Small intestine (tissue), 7 donors: ENCODE results near the gene IWS1. TPM values are rescaled to one million over a fixed set of nuclear protein-coding genes. Genes with fewer than 3 reads are reported as not detected.

Experiments used
- DNase-seq, 2 donors: peaks; one replicate each; pipeline versions ENCODE4 v3.0.0 to v3.0.0-alpha.2; 2013
- FAIRE-seq: peaks from 2 replicates; lab custom pipeline; 2012; peaks lifted over from hg19 to GRCh38; lab: Jason Lieb, UNC
- H3K27ac ChIP-seq, 3 donors: one replicate each; pipeline ENCODE4 v1.5.1; 2013; ENCODE audit warnings: low read length in 2 of 3, mild to moderate bottlenecking in 2 of 3, control low read depth in 1 of 3, inconsistent platforms in 1 of 3, low read depth in 1 of 3, moderate library complexity in 1 of 3
- H3K27me3 ChIP-seq, 3 donors: one replicate each; pipeline ENCODE4 v1.6.1; 2013; ENCODE audit warnings: low read length in 3 of 3, inconsistent platforms in 1 of 3; ENCODE audit not compliant: control insufficient read depth in 3 of 3, insufficient read depth in 3 of 3
- H3K36me3 ChIP-seq, 3 donors: one replicate each; pipeline ENCODE4 v1.6.1; 2013; ENCODE audit warnings: low read length in 3 of 3, inconsistent platforms in 1 of 3, low read depth in 1 of 3, mild to moderate bottlenecking in 1 of 3, moderate library complexity in 1 of 3; ENCODE audit not compliant: control insufficient read depth in 3 of 3, insufficient read depth in 2 of 3
- H3K4me1 ChIP-seq, 3 donors: one replicate each; pipeline ENCODE4 v1.6.1; 2013; ENCODE audit warnings: low read length in 2 of 3, inconsistent platforms in 1 of 3, low read depth in 1 of 3, mild to moderate bottlenecking in 1 of 3, moderate library complexity in 1 of 3; ENCODE audit not compliant: control insufficient read depth in 3 of 3, insufficient read depth in 2 of 3
- H3K4me3 ChIP-seq, 3 donors: one replicate each; pipeline ENCODE4 v1.5.1; 2013; ENCODE audit warnings: low read length in 3 of 3, control low read depth in 1 of 3, inconsistent platforms in 1 of 3, low read depth in 1 of 3, mild to moderate bottlenecking in 1 of 3, moderate library complexity in 1 of 3
- H3K9me3 ChIP-seq, 2 donors: one replicate each; pipeline ENCODE4 v1.6.1; 2013; ENCODE audit warnings: low read depth in 1 of 2, low read length in 1 of 2; ENCODE audit not compliant: control insufficient read depth in 2 of 2, insufficient read depth in 1 of 2
- WGBS, 3 donors: extraction: QIAGEN DNeasy Blood & Tissue Kit; methylation state at CpG; one replicate each; pipeline ENCODE4 v1.1.7; 2013; 5-methylcytosine and 5-hydroxymethylcytosine counted together
- polyA plus RNA-seq, 4 donors: library from polyadenylated mRNA; stranded (reverse) in 3 of 4; unstranded in 1 of 4; fragments of 200-250 nt in 3 of 4; fragments of 120-200 nt in 1 of 4; gene quantifications; one replicate each; pipeline versions ENCODE4 v1.2.1 to v1.2.3, GENCODE V29; 2013
- donor health status: healthy with polysubstance abuse.
- donor health status: control.
- donor health status: control.
- donor health status: Bipolar disorder and iron deficiency.
- donor health status: healthy.

Gene IWS1
- polyA plus RNA-seq, 4 donors, result 23.3 to 53.0 (median 47.8) TPM

- Histone ChIP-seq H3K27ac (no peak overlapping the region), H3K27me3 (no peaks in the 10 kb centered on the region), H3K36me3 (peaks cover 0 to 6% (median 0%) of the 10 kb centered on the region in 3 donors), H3K4me1 (peaks cover 0 to 16% (median 0%) of the 10 kb centered on the region in 3 donors), H3K9me3 (no peaks in the 10 kb centered on the region), H3K4me3 (no peak overlapping the region)
- 96 to 100% (median 96%) methylated on average over 2 of the region's 2 CpGs for WGBS, 3 donors
- DNase-seq (no peak), FAIRE-seq (no peak)
Measured at GRCh38 chr2:127475788-127476187, 50.5 kb downstream of the IWS1 start.

DNA sequence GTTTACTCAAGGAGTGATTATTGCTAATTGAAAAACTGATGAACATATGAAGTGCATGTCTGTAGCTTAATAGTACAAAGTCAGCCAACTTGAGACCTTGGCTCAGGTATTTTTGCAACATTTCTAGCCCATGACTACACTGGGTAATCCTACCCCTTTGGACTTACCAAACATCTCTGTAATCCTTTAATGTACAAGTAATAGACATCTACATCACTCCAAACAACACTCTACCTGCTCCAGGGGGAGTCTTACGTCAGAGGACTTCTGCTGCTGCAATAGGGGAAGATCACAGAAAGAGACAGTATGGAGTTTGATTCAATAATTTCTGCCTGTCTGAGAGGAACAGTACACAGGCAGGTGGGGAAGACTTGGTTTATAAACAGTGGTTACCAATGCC is 54.0 kb downstream of the IWS1 start:
- H3K27me3 ChIP-seq, result no peaks in the 10 kb centered on the region
- H3K4me3 ChIP-seq, result no peak overlapping the region
- H3K4me1 ChIP-seq, result peaks cover 0 to 10% (median 0%) of the 10 kb centered on the region in 3 donors
- no peak overlapping the region for H3K27ac ChIP-seq
- no peak for DNase-seq
- FAIRE-seq, result no peak
- H3K36me3 ChIP-seq, result peaks cover 0 to 9% (median 3%) of the 10 kb centered on the region in 3 donors
- WGBS, 3 donors, result 96 to 99% (median 97%) methylated on average over 1 of the region's 1 CpG
- no peaks in the 10 kb centered on the region for H3K9me3 ChIP-seq

- Histone ChIP-seq H3K4me1 (peaks cover 0 to 11% (median 0%) of the 10 kb centered on the region in 3 donors), H3K9me3 (no peaks in the 10 kb centered on the region), H3K36me3 (peaks cover 1 to 9% (median 3%) of the 10 kb centered on the region in 3 donors), H3K27ac (no peak overlapping the region), H3K27me3 (no peaks in the 10 kb centered on the region), H3K4me3 (no peak overlapping the region)
- WGBS, 3 donors, result 63 to 85% (median 73%) methylated on average over 4 of the region's 4 CpGs
- FAIRE-seq (no peak), DNase-seq (peak; percentile 44 to 58)
Measured at GRCh38 chr2:127471286-127471988, 54.9 kb downstream of the IWS1 start.

DNA sequence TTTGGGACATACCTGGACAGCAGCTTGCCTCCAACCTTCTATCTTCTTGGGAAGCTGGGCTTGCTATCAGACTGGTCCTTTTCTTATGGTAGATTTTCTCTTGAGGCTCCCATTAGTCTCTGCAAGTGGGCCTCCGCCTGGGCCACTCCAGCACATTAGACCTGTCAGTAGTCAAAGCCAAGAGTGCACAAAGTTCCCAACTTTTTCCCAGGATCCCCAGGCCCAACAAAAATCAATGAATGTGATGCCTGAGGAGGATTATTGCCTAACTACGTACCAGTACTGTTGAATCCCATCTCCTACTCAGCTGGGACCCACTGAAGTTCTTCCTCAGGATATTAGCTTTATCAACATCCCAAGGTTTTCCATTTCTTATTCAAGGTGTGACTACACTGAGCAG is 56.3 kb downstream of the IWS1 start:
- no peak overlapping the region for H3K27ac ChIP-seq
- H3K36me3 ChIP-seq, result peaks cover 3 to 9% (median 5%) of the 10 kb centered on the region in 3 donors
- FAIRE-seq, result no peak
- no peak overlapping the region for H3K4me3 ChIP-seq
- 93 to 98% (median 96%) methylated on average over 2 of the region's 2 CpGs for WGBS, 3 donors
- no peaks in the 10 kb centered on the region for H3K9me3 ChIP-seq
- peaks cover 0 to 26% (median 0%) of the 10 kb centered on the region in 3 donors for H3K4me1 ChIP-seq
- no peak for DNase-seq
- no peaks in the 10 kb centered on the region for H3K27me3 ChIP-seq

GRCh38 chr2:127469051-127469450 is 57.2 kb downstream of the IWS1 start:
- Histone ChIP-seq H3K27me3 (no peaks in the 10 kb centered on the region), H3K36me3 (peaks cover 3 to 9% (median 5%) of the 10 kb centered on the region in 3 donors), H3K27ac (no peak overlapping the region), H3K4me3 (no peak overlapping the region), H3K9me3 (no peaks in the 10 kb centered on the region), H3K4me1 (peaks cover 0 to 32% (median 0%) of the 10 kb centered on the region in 3 donors)
- DNase-seq (no peak), FAIRE-seq (no peak)
- WGBS, 3 donors, result 85 to 92% (median 86%) methylated on average over 8 of the region's 8 CpGs

DNA sequence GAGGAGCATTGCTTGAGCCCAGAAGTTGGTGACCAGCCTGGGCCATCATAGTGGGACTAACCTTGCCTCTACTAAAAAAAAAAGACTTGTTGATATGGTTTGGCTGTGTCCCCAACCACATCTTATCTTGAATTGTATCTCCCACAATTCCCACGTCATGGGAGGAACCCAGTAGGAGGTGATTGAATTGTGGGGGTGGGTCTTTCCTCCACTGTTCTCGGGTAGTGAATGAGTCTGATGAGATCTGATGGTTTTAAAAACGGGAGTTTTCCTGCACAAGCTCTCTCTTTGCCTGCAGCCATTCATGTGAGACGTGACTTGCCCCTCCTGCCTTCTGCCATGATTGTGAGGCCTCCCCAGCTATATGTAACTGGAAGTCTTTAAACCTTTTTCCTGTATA is 61.0 kb downstream of the IWS1 start:
- WGBS, 3 donors, result 66 to 77% (median 75%) methylated on average over 4 of the region's 4 CpGs

DNA sequence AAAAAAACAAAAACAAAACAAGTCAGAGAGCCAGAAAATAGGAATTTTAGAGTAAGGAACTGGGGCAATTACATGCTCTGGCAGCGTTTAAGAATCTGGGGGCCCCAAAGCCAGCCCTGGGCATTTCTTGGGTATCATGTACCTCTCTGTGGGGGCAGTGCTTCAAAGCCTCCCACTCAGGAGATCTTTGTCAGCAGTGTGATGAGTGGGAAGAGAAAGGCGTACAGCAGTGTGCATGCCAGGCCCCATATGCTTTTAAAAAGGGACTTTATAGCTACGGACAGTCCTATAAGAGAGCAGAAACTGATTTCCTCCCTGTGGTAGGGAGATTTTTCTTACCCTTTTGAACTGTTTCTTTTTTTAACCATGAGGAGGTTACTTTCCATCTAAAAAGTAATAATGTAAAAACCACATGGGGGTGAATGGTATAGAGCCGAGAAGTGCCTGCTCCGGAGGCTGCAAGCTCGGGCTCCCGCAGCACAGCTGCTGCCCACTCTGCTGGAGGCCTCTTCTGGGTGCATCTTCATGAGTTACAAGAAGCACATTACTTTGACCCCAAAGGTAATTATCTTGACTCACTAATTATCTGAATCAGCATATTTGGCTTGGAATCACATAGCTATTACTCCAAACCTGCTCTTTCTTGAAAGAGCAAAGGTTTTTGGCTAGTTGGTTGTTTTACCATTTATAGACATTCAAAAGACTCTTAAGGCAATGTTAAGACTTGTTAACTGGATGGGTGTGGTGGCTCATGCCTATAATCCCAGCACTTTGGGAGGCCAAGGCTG is 61.6 kb downstream of the IWS1 start:
- DNase-seq, result peak in 1 of 2 donors; percentile 47
- Histone ChIP-seq H3K27ac (peak overlapping the region in 1 of 3 donors; percentile 63), H3K4me3 (no peak overlapping the region), H3K27me3 (no peaks in the 10 kb centered on the region), H3K4me1 (peaks cover 0 to 23% (median 0%) of the 10 kb centered on the region in 3 donors), H3K9me3 (no peaks in the 10 kb centered on the region), H3K36me3 (peaks cover 3 to 8% (median 5%) of the 10 kb centered on the region in 3 donors)
- WGBS, 3 donors, result 88 to 94% (median 93%) methylated on average over 7 of the region's 7 CpGs
- no peak for FAIRE-seq

More for the DNA sequence above, 61.0 kb downstream of the IWS1 start:
- H3K27ac ChIP-seq, result peak overlapping the region in 1 of 3 donors; percentile 63
- FAIRE-seq, result no peak
- no peak for DNase-seq
- H3K36me3 ChIP-seq, result peaks cover 3 to 9% (median 5%) of the 10 kb centered on the region in 3 donors
- no peaks in the 10 kb centered on the region for H3K9me3 ChIP-seq
- no peaks in the 10 kb centered on the region for H3K27me3 ChIP-seq
- H3K4me1 ChIP-seq, result peaks cover 0 to 23% (median 0%) of the 10 kb centered on the region in 3 donors
- H3K4me3 ChIP-seq, result no peak overlapping the region
